ENCODE results near the gene ACYP2.
"Not testable (repeated sequence)": the region's sequence is repeated elsewhere in the genome, so short reads cannot be mapped to it uniquely, and the experiment has no call there.

Gene ACYP2

GRCh38 chr2:54115284-54116137 lies at the start of gene ACYP2:
TSS of gene ACYP2 (plus strand) at chr2:54115615.
- peak; percentile 82 for DNase-seq

GRCh38 chr2:54065891-54066290 lies 49.5 kb upstream of the ACYP2 start:
- DNase-seq, result no peak

GRCh38 chr2:54067851-54068375 lies 47.5 kb upstream of the ACYP2 start:
- no peak for DNase-seq

GRCh38 chr2:54072483-54072882 lies 42.9 kb upstream of the ACYP2 start:
- DNase-seq, result not testable (repeated sequence)

GRCh38 chr2:54073796-54074195 lies 41.6 kb upstream of the ACYP2 start:
- DNase-seq, result no peak

GRCh38 chr2:54074606-54075341 lies 40.6 kb upstream of the ACYP2 start:
- DNase-seq, result no peak

- no peak for DNase-seq
These were observed 38.8 kb upstream of the ACYP2 start for GRCh38 chr2:54076586-54076985.

- no peak for DNase-seq
These were observed 38.1 kb upstream of the ACYP2 start for GRCh38 chr2:54077088-54077900.

- no peak for DNase-seq
These were observed 36.1 kb upstream of the ACYP2 start for GRCh38 chr2:54079331-54079730.

GRCh38 chr2:54081574-54081973 lies 33.8 kb upstream of the ACYP2 start:
- DNase-seq, result no peak

- no peak for DNase-seq
These were observed 32.4 kb upstream of the ACYP2 start for GRCh38 chr2:54083021-54083420.

- no peak for DNase-seq
These were observed 32.0 kb upstream of the ACYP2 start for GRCh38 chr2:54083445-54083844.

GRCh38 chr2:54084600-54084999 lies 30.8 kb upstream of the ACYP2 start:
- no peak for DNase-seq

GRCh38 chr2:54085069-54085468 lies 30.3 kb upstream of the ACYP2 start:
- DNase-seq, result no peak

GRCh38 chr2:54086157-54086556 lies 29.3 kb upstream of the ACYP2 start:
- DNase-seq, result no peak

- no peak for DNase-seq
These were observed 27.2 kb upstream of the ACYP2 start for GRCh38 chr2:54088191-54088634.

GRCh38 chr2:54088719-54089118 lies 26.7 kb upstream of the ACYP2 start:
- DNase-seq, result no peak

GRCh38 chr2:54090521-54091117 lies 24.8 kb upstream of the ACYP2 start:
- no peak for DNase-seq

- DNase-seq, result no peak
These were observed 22.5 kb upstream of the ACYP2 start for GRCh38 chr2:54092940-54093339.

- DNase-seq, result not testable (repeated sequence)
These were observed 20.0 kb upstream of the ACYP2 start for GRCh38 chr2:54095406-54095805.

- DNase-seq, result not testable (repeated sequence)
These were observed 19.3 kb upstream of the ACYP2 start for GRCh38 chr2:54096141-54096540.

- DNase-seq, result no peak
These were observed 18.3 kb upstream of the ACYP2 start for GRCh38 chr2:54097124-54097523.

GRCh38 chr2:54099370-54099769 lies 16.0 kb upstream of the ACYP2 start:
- no peak for DNase-seq
